GM04503 (cell line): ENCODE measurements around the gene TXNDC9.
"Not testable (repeated sequence)": the region's sequence is repeated elsewhere in the genome, so short reads cannot be mapped to it uniquely, and the experiment has no call there.

Experiments used
- DNase-seq: peaks from one replicate; pipeline ENCODE4 v3.0.0-alpha.2; 2012; ENCODE audit warnings: low read depth

TXNDC9 gene

DNA sequence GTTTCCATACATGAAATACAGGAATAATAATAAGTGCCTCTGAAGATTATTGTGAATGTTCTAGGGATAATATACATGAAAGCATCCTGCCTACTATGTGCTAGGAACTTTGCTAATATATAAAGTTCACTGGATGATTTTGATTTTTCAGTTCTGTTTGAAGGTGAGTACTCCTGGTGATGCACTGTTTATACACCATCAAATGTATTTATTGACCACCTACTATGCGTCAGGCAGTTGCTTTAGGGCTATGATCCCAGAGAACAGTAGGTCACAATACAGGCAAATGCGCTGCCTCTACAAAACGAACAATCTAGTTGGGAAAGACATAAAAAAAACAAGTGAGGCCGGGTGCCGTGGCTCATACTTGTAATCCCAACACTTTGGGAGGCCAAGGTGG lies 10.7 kb downstream of the TXNDC9 start:
- no peak for DNase-seq

DNA sequence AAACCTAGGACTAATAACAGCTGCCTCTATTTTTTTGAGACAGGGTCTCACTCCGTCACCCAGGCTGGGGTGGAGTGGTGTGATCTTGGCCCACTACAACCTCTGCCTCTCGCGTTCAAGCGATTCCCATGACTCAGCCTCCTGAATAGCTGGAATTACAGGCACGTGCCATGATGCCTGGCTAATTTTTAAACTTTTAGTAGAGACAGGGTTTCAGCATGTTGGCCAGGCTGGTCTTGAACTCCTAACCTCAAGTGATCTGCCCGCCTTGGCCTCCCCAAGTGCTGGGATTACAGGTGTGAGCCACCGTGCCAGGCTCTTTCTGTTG lies 18.3 kb downstream of the TXNDC9 start:
- DNase-seq, result not testable (repeated sequence)

DNA sequence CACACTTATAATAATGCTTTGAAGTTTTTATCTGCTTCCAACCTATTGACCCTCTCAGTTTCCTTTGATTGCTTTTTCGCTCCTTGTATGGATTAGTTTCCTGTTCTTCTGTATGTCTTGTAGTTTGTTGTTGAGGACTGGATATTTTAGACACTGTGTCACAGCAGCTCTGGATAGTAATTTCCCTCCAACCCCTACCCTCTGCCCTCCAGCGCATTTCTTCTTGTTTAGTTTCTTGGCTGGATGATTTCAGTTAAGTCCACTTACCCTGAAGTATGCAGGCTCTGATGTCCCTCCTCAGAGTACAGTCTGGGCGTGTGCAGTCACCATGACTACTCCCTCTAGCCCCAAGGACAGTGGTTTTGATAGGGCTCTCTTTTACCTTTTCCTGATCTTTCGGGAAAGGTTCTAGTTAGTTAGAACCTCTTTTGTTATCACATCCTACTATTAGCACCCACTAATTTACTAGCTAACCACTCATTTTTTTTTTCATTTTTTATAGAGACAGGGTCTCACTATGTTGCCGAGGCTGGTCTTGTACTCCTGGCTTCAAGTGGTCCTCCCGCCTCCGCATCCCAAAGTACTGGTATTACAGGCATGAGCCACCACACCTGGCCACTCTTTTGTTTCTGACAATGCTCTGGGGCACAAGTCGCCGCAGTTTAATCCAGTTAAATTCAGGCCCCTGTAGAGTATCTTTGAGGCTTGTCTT lies 18.8 kb downstream of the TXNDC9 start:
- no peak for DNase-seq

DNA sequence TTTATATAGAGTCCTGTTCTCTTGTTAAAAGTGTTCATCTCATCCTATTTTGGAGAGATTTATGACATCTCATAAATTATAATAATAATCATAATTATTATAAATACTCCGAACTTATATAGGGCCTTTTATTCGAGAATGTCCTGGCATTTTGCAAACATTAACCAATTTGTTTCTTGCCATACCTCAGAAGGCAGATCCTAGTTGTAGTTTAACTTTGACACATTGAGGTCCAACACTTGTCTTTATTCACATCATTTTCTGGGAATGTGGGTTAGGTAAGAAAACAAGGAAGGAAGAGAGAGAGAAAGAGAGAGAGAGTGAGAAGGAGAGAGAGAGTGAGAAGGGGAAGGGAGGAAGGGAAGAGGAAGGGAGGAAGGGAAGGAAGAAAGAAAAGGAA lies 35.0 kb downstream of the TXNDC9 start, which contains the start of gene LYG1:
Gene LYG1, minus strand, starts transcription at position 101 of the 400 bp plus-strand sequence. CDS start 5,527 bp downstream, outside the sequence.
- DNase-seq, result not testable (repeated sequence)

DNA sequence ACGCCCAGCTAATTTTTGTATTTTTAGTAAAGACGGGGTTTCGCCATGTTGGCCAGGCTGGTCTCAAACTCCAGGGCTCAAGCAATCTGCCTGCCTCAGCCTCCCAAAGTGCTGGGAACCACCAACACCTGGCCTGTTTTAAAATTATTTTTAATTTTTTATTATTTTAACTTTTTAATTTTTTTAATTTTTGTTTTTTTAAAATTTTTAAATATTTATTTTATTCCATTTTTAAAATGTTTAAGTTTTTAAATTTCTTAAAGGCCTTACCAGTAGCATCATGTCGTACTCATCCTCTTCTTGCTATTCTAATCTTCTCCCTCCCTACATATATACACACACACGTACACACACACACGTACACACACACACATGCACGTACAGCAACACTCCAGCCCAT lies 36.6 kb downstream of the TXNDC9 start:
- DNase-seq, result no peak

DNA sequence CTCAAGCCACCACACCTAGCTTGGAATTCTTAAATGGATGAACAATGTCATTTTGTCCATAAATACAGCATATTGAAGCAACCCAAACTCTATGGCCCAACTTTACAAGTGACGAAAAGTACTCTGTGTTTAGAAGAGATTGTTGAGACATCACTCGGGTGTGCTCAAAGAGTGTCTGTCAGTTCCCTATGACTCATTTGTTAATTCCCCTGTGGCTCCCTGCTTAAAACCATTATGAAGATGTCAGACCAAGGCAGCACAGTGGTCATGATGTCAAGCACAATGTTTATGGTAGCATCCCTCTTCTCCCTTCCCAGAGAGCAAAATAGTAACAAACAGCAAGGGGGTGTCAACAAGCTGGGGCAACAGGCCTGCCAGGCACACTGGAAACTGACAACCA lies 38.1 kb downstream of the TXNDC9 start:
- peak; percentile 6 for DNase-seq

DNA sequence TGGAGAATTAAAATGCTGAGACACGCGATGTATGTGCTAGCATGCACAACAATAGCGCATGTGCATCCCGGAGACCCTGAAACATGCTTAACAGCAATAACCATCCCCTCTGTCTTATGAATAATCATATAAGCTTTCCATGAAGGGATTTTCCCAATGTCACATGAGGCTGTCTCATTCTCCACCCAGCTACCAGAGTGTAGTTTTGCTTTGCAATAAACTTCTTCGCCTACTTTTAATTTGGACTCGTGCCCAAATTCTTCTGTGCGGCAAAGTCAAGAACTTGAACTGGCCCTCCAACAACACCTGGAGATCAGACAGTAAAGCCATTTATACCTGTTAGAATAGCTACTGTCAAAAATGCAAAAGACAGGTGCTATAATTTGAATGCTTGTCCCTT lies 50.6 kb downstream of the TXNDC9 start:
- no peak for DNase-seq

DNA sequence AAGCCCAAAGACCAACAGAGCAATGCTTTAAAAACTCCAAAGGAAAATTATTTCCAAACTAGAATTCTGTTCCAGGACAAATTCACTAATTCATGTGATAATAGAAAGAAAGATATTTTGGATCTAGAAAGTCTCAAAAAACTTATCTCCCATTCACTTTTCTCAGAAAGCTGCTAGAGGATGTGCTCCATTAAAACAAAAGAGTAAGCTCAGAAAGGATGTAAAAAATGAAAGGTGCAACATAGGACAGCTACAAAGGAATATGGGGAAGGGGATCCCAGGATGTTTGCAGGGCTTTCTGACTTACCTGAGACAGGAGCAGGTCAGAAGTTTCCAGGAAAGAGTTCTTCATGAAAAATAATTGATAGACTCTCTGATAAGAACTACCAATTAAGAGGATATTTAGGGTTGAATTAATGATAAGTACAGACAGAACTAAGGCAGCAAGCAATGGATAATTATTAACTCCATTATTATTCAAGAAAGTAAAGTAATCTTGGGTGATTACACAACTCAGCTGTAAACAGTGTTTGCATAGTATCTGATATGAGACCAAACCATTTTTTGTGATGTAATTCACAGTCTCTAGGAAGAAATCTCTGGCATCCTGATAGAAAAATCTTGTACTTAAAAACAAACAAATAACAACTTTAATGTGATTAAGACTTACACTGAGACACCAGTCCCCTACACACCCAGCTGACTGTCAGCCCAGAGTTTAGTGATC lies 56.0 kb downstream of the TXNDC9 start:
- no peak for DNase-seq

DNA sequence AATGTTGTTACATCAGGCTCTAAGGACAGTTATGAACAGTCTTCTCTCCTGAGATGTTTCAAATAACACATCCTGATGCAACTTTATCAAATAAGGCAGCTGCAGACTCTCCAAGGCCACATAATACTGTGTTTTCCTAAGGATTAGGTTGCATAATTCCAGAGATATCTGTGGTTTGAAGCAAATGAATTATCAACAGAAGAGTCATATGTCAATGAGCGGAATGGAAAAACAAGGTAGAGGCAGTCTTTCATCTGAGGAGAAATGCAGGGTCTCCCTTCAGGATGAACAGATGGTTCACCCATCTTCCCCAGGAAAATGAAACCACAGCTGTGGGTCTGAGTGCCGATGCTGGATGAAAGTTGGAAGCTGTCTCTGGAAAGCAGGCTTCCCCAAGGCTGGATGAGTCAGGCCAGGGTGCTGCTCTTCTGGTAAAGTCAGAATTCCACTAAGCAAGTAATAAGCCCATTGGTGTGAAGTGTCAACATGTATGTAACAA lies 57.3 kb downstream of the TXNDC9 start:
- DNase-seq, result peak; percentile 60

DNA sequence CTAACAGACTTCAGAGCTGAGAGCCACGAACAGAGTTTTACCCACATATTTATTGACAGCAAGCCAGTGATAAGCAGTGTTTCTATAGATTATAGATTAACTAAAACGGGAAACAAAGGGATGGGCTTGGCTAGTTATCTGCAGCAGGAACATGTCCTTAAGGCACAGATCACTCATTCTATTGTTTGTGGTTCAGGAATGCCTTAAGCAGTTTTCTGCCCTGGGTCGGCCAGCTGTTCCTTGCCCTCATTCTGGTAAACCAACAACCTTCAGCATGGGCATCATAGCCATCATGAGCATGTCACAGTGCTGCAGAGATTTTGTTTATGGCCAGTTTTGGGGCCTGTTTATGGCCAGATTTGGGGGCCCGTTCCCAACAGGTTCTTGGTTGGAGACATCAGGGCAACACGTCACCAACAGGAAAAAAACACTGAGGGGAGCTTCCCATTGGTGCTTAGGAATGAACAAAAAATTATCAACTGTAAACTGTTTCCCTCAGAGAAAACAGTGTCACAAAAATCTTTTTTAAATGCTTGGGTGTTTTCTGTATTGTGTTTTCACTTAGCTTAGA lies 57.9 kb downstream of the TXNDC9 start:
- DNase-seq, result not testable (repeated sequence)

DNA sequence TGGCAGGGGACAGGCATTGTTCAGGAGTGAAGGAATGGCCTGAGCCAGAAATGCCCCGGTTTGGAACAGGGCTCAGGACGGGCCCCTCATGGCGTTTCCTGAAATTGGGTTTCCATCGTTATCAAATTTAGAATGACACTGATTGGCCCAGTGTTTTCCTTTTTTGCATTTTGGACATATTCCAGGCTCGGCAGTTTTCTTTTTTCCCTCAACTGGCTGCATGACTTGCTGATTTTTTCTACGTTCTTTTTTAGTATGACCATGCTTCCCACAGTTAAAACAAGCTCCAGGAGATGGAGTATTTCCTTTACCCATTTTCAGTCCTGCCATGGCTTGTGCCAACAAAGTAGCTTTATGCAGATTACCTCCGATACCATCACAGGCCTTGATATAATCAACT lies 60.3 kb downstream of the TXNDC9 start:
- DNase-seq, result no peak
